Measurements from ENCODE around the gene HIF3A. TPM values are rescaled to one million over a fixed set of nuclear protein-coding genes. Genes with fewer than 3 reads are reported as not detected.

HIF3A gene
- total and polyA plus RNA-seq, 2 donors (not counting 1 experiment from before 2014, with no cell fraction given), result 0.12 to 1.5 TPM

- Histone ChIP-seq H3K4me3 (replicated peaks in 1 of 4; ENCODE audit: control extremely low read depth in 1 of 4, insufficient read depth in 1 of 4, low read depth in 3 of 4, low read length in 4 of 4) (no peak overlapping the region), H3K9ac (ENCODE audit: insufficient read depth, low read length) (no peak overlapping the region), H3K27me3 (ENCODE audit: control insufficient read depth, insufficient read depth, low read length) (no peaks in the 10 kb centered on the region), H3K9me3 (ENCODE audit: control insufficient read depth, insufficient read depth, low read depth, low read length) (no peaks in the 10 kb centered on the region), H3K79me2 (ENCODE audit: control insufficient read depth, insufficient read depth, low read length) (peaks cover 10% of the 10 kb centered on the region), H4K20me1 (ENCODE audit: control insufficient read depth, extremely low read depth, insufficient read depth, low read length) (no peaks in the 10 kb centered on the region), H3K4me2 (ENCODE audit: extremely low read depth, insufficient read depth, low read length) (no peak overlapping the region), H3K4me1 (ENCODE audit: control insufficient read depth, extremely low read depth, insufficient read depth, low read length) (no peaks in the 10 kb centered on the region), H2AFZ (ENCODE audit: low read length) (no peak overlapping the region), H3K36me3 (ENCODE audit: control insufficient read depth, insufficient read depth, low read length) (peaks cover 27% of the 10 kb centered on the region), H3K27ac (ENCODE audit: insufficient read depth, low read length) (no peak overlapping the region)
- no peak for DNase-seq (ENCODE audit: low read depth in 2 of 2)
- TF ChIP-seq EZH2 (IDR thresholded peaks at IDR 0.05; ENCODE audit: low read length, missing control alignments) (no peak), CTCF (conservative IDR thresholded peaks at IDR 0.05 in 1 of 2, IDR thresholded peaks at IDR 0.05 in 1 of 2; ENCODE audit: low read depth in 1 of 2, low read length in 2 of 2) (no peak)
These were observed 87.6 kb downstream of the HIF3A start for GRCh38 chr19:46384396-46384795.

GRCh38 chr19:46385636-46386035 is 88.8 kb downstream of the HIF3A start:
- no peak overlapping the region for H3K4me2 ChIP-seq (ENCODE audit: extremely low read depth, insufficient read depth, low read length)

GRCh38 chr19:46386151-46386550 is 89.3 kb downstream of the HIF3A start:
- H3K36me3 ChIP-seq (ENCODE audit: control insufficient read depth, insufficient read depth, low read length), result peaks cover 33% of the 10 kb centered on the region

More at GRCh38 chr19:46385636-46386035, 88.8 kb downstream of the HIF3A start:
- Histone ChIP-seq H3K4me3 (replicated peaks in 1 of 4; ENCODE audit: control extremely low read depth in 1 of 4, insufficient read depth in 1 of 4, low read depth in 3 of 4, low read length in 4 of 4) (no peak overlapping the region), H3K27me3 (ENCODE audit: control insufficient read depth, insufficient read depth, low read length) (no peaks in the 10 kb centered on the region), H2AFZ (ENCODE audit: low read length) (no peak overlapping the region), H3K79me2 (ENCODE audit: control insufficient read depth, insufficient read depth, low read length) (no peaks in the 10 kb centered on the region), H4K20me1 (ENCODE audit: control insufficient read depth, extremely low read depth, insufficient read depth, low read length) (no peaks in the 10 kb centered on the region), H3K9ac (ENCODE audit: insufficient read depth, low read length) (no peak overlapping the region), H3K9me3 (ENCODE audit: control insufficient read depth, insufficient read depth, low read depth, low read length) (no peaks in the 10 kb centered on the region), H3K4me1 (ENCODE audit: control insufficient read depth, extremely low read depth, insufficient read depth, low read length) (no peaks in the 10 kb centered on the region), H3K27ac (ENCODE audit: insufficient read depth, low read length) (no peak overlapping the region), H3K36me3 (ENCODE audit: control insufficient read depth, insufficient read depth, low read length) (peaks cover 33% of the 10 kb centered on the region)
- no peak for TF ChIP-seq EZH2 (IDR thresholded peaks at IDR 0.05; ENCODE audit: low read length, missing control alignments)
- no peak for TF ChIP-seq CTCF (conservative IDR thresholded peaks at IDR 0.05 in 1 of 2, IDR thresholded peaks at IDR 0.05 in 1 of 2; ENCODE audit: low read depth in 1 of 2, low read length in 2 of 2)
- DNase-seq (ENCODE audit: low read depth in 2 of 2), result no peak

More at GRCh38 chr19:46386151-46386550, 89.3 kb downstream of the HIF3A start:
- Histone ChIP-seq H3K4me2 (ENCODE audit: extremely low read depth, insufficient read depth, low read length) (no peak overlapping the region), H4K20me1 (ENCODE audit: control insufficient read depth, extremely low read depth, insufficient read depth, low read length) (no peaks in the 10 kb centered on the region), H3K4me1 (ENCODE audit: control insufficient read depth, extremely low read depth, insufficient read depth, low read length) (no peaks in the 10 kb centered on the region), H3K4me3 (replicated peaks in 1 of 4; ENCODE audit: control extremely low read depth in 1 of 4, insufficient read depth in 1 of 4, low read depth in 3 of 4, low read length in 4 of 4) (no peak overlapping the region), H3K27me3 (ENCODE audit: control insufficient read depth, insufficient read depth, low read length) (no peaks in the 10 kb centered on the region), H3K79me2 (ENCODE audit: control insufficient read depth, insufficient read depth, low read length) (no peaks in the 10 kb centered on the region), H3K9me3 (ENCODE audit: control insufficient read depth, insufficient read depth, low read depth, low read length) (no peaks in the 10 kb centered on the region), H3K27ac (ENCODE audit: insufficient read depth, low read length) (no peak overlapping the region), H3K9ac (ENCODE audit: insufficient read depth, low read length) (no peak overlapping the region), H2AFZ (ENCODE audit: low read length) (no peak overlapping the region)
- TF ChIP-seq CTCF (conservative IDR thresholded peaks at IDR 0.05 in 1 of 2, IDR thresholded peaks at IDR 0.05 in 1 of 2; ENCODE audit: low read depth in 1 of 2, low read length in 2 of 2) (no peak), EZH2 (IDR thresholded peaks at IDR 0.05; ENCODE audit: low read length, missing control alignments) (no peak)
- DNase-seq (ENCODE audit: low read depth in 2 of 2), result no peak

Measured in fibroblast of lung (primary cell).